ENCODE measurements around the gene AADACL4.
"Not testable (repeated sequence)": the region's sequence is repeated elsewhere in the genome, so short reads cannot be mapped to it uniquely, and the experiment has no call there.

The AADACL4 gene

DNA sequence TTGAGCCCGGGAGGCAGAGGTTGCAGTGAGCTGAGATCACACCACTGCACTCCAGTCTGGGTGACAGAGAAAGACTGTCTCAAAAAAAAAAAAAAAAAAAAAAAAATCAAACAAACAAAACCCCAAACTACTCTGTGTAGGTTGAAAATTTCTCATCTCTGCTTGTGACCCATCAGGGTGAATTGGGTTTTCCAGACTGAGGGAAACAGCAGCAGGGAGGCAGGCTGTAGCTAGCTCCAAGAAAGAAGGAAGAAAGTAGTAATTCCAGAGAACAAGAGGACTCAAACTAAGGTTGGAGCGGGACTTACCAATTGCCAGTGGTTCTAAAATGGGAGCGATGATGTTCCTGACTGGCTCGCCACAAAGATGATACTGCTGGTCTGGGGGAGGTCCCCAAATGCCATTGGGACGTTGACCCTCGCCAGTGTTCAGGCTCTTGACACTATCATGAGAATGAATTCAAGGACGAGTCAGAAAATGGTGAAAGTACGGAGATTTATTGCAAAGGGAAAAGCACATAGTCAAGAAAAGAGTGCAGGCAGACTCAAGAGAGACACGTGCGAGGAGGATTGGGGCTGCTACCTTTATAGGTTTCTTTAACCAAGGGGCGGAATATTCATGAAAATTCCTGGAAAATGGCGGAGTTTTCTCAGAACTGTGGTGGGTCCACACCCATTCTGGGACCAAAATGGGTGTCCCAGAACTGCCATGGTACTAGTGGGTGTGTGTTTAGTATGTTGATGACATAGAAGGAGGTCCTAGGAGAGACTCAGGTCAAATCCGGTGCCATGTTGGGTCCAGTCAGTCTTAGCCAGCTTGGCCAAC lies 13.4 kb downstream of the AADACL4 start:
- in situ Hi-C loops (cut with MboI; ENCODE audit: low sequenced_read_pairs), result loop anchor here (10.0 kb wide), 1 partner anchor 342 kb away; no protein-coding TSS in a partner anchor

DNA sequence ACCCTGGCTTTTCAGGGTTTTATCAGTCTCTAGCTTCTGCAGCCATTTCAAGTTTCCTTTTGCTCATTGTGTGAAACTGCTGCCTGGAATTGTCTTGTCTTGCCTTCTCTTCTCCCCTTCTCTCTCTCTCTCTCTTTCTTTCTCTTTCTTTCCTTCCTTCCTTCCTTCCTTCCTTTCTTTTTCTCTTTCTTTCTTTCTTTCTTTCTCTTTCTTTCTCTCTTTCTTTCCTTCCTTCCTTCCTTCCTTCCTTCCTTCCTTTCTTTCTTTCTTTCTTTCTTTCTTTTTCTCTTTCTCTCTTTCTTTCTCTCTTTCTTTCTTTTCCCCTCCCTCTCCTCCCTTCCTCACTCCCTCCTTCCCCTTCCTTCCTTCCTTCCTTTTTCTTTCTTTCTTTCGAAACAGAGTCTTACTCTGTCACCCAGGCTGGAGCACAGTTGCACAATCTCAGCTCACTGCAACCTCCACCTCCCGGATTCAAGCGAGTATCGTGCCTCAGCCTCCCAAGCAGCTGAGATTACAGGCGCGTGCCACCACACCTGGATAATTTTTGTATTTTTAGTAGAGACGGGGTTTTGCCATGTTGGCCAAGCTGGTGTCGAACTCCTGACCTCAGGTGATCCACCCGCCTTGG lies 14.1 kb downstream of the AADACL4 start:
- in situ Hi-C loops (cut with MboI; ENCODE audit: low sequenced_read_pairs), result loop anchor here (10.0 kb wide), 1 partner anchor 343 kb away; no protein-coding TSS in a partner anchor

DNA sequence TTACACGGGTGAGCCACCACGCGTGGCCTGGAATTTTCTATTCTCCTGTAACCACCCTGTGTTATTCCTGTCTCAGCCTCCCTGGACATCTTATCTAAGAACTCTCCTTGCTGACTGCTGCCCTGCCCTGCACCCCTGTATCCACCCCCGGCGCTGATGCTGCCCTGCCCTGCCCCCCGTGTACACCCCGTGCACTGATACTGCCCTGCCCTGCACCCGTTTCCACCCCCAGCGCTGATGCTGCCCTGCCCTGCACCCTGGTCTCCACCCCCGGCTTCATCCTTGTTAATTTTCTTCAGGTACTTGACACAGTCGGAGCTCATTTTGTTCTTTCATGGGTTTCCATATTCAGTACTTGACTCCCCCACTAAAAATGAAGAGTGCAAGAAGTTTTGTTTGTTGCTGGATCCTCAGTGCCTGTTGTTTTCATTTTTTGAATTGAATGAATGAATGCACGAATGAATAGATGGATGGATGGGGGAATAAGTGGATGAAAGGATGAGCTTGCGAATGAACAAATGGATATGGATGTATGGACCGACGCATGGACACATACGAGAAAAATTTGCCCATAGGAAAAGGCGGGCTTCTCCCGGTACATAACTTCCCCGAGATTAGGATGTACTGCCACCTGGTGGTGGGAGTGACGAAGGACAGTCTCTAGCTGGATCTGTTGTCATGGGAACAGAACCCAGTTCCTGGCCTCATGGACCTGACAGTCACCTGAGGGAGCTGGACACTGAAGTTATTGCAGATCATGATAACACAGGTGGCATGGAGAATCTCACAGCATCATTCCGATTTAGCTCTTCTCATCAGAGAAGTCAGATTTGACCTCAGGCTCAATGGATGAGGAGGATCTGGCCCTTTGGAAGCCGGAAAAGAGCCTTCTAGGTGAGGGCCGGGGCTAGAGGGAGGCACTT lies 14.9 kb downstream of the AADACL4 start:
- in situ Hi-C loops (cut with MboI; ENCODE audit: low sequenced_read_pairs), result loop anchor here (10.0 kb wide), 1 partner anchor 344 kb away; no protein-coding TSS in a partner anchor

DNA sequence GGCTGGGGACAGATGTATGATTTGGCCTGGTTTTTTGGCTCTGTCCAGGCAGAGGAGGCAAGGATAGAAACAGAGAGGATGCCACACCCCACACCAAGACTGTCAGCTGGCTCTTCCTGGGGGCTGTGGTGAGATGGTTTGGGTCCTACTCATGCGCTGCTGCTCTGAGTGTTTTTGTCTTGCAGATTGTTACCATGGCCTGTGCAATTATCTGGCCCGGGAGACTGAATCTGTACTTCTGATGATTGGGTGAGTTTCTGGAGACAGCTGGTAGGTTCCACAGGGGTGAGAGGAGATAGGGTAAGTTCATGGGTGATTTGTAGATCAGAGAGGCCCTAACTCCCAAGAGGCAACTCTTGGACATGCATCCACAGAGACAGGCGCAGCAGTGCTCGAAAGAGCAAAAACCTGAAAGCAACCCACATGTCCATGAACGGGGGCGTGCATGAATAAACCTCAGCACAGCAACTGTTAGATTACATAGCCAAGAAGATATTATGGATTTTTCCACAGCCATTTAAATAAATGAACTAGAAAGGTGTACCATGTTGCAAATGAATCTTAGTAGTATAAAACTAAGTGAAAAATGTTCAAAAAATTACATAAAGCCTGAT lies 17.8 kb downstream of the AADACL4 start:
- in situ Hi-C loops (cut with MboI; ENCODE audit: low sequenced_read_pairs), result no loop called here

DNA sequence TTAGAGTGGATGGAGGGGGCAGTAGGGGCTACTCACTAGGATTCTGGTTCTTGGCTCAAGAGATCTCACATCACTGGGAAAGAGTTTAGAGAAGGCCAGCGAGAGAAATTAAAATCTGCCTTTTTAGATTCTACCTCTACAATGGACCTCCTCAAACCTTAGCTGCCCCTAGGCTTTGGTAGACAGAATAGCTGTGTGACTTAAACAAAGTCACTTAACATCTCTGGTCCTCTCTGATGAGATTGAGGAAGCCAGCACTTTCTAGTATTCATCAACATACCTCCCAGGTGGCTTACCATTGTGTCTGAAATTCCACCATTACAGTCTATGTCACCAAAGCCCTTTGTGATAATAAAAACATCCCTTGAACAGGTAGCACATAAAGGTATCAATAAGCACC lies 18.7 kb downstream of the AADACL4 start:
- in situ Hi-C loops (cut with MboI; ENCODE audit: low sequenced_read_pairs), result no loop called here

DNA sequence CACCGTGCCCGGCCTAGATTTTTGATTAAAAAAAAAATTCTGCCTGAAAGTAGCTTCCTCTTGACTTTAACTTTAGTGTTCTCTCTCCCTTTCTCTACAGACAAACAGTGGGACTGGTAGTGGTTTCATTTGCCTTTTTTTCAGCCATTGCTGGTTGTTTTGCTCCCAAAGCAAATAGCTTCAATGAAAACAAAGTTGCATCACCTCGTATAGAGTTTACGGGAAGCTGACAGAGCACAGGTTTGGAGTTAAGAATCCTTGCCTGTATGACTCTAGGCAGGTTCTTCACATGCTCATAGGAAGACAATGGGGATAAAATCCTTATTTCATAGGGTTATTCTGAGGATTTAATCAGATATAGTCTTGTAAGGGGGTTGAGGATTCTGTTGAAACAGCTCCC lies 21.6 kb downstream of the AADACL4 start:
- in situ Hi-C loops (cut with MboI; ENCODE audit: low sequenced_read_pairs), result no loop called here

DNA sequence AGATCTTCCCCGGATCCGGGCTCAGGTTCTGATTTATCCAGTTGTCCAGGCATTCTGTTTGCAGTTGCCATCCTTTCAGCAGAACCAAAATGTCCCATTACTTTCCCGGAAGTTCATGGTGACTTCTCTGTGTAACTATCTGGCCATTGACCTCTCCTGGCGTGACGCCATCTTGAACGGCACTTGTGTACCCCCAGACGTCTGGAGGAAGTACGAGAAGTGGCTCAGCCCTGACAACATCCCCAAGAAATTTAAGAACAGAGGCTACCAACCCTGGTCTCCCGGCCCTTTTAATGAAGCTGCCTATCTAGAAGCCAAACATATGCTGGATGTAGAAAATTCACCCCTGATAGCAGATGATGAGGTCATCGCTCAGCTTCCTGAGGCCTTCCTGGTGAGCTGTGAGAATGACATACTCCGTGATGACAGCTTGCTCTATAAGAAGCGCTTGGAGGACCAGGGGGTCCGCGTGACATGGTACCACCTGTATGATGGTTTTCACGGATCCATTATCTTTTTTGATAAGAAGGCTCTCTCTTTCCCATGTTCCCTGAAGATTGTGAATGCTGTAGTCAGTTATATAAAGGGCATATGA lies 22.4 kb downstream of the AADACL4 start:
- in situ Hi-C loops (cut with MboI; ENCODE audit: low sequenced_read_pairs), result no loop called here

DNA sequence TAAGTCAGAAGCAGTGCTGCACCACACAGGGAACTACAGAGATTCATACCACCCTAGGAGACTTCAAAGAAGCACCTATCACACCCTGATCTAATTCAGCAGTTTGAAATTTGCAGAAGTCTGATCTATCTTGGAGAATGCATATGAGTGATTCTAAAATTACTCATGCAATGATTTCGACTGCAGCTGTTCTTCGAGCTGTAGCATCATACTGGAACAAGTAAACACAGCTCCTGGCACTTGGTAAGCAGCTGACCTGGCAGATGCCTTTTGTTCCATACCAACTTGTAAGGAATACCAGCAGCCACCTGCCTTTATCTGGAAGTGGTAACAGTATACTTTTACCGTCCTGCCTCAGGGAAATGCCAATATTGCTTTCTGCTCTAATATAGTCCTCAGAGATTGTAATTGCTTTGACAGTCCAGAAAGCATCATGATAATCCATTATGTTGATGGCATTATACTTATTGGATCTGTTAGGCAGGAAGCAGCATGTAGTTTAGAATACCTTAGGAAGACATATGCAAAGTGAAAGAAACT lies 25.7 kb downstream of the AADACL4 start:
- in situ Hi-C loops (cut with MboI; ENCODE audit: low sequenced_read_pairs), result no loop called here

DNA sequence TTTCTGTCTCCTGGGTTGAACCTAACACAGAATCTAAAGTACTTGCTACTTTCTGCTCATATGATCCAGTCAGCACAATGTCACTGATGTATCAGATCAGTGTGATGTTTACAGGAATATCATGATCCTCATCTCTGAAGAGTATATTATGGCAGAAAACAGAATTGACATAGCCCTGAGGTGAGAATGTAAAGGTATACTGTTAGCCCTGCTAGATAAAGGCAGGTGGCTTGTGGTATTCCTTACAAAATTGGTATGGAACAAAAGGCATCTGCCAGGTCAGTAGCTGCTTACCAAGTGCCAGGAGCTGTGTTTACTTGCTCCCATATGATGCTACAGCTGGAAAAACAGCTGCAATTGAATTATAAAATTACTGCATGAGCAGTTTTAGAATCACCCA lies 30.5 kb downstream of the AADACL4 start:
- in situ Hi-C loops (cut with MboI; ENCODE audit: low sequenced_read_pairs), result no loop called here

DNA sequence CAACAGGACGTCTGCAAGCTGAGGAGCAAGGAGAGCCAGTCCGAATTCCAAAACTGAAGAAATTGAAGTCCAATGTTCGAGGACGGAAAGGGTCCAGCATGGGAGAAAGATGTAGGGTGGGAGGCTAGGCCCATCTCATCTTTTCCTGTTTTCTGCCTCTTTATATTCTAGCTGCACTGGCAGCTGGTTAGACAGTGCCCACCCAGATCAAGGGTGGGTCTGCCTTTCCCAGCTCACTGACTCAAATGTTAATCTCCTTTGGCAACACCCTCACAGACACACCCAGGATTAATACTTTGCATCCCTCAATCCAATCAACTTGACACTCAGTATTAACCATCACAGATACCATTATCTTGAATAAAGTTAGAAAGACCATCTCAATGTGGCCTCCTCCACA lies 32.2 kb downstream of the AADACL4 start:
- in situ Hi-C loops (cut with MboI; ENCODE audit: low sequenced_read_pairs), result not testable (repeated sequence)

DNA sequence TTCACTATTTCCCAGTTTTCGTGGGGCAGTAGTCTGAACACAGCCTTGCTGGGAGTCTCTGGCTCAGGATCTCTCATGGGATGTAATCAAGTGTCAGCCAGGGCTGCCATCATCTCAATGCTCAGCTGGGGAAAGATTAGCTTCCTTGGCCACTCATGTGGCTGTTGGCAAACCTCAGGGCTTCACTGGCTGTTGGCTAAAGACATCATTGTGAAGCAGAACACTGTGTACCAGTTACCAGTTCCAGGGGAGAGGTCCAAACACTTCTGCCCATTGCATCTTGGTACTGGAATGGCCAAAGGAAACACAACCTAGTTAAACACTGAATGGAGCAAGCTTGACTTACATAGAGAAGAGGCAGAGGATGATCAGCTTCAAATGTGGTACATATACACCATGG lies 33.7 kb downstream of the AADACL4 start:
- in situ Hi-C loops (cut with MboI; ENCODE audit: low sequenced_read_pairs), result no loop called here

DNA sequence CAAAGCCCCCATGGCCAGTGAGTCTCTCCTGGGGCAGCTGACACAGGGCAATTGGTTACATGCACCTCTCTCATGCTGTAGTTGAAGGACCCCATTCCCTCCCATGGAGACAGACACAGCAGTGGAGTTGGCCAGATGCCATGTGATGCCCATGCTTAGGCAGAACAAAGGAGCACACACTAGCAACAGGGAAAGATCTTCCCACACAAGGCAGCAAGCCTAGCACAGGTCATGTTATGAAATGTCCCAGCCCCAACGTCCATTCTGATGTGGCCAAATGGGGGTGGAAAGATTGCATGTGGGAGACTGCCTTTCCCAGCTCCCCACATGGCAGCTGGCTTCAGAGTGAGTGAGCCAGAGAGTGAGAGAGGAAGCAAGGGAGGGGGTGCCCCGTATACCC lies 34.5 kb downstream of the AADACL4 start:
- in situ Hi-C loops (cut with MboI; ENCODE audit: low sequenced_read_pairs), result no loop called here

DNA sequence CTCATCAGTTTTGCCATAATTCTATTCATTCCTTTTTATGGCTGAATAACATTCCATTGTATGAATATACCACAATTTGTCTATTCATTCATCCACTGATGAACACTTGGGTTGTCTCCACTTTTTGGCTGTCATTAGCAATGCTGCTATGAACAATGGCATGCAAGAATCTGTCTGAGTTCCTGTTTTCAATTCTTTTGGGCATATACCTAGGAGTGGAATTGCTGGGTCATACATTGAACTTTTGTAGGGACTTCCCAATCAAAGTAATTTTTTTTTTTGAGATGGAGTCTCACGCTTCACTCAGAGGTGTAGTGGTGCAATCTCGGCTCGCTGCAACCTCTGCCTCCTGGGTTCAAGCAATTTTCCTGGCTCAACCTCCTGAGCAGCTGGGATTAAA lies 34.9 kb downstream of the AADACL4 start:
- in situ Hi-C loops (cut with MboI; ENCODE audit: low sequenced_read_pairs), result no loop called here

DNA sequence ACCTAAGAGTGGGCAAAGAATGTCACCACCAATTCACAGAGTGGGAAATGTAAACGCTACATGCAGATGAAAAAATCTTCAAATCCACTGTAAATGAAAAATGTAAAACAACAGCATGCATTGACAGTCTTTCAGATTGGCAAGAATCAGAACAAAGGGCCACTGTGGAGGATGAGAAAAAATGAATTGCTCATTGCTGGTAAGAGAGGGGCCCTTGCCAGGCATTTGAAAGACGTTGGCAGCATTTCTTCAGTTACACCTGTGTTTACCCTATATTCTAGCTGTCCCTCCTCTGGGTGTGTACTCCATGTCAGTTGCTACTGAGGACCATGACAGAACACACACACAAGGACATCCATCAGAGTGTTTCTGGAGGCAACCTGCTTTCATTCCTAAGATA lies 46.3 kb downstream of the AADACL4 start:
- in situ Hi-C loops (cut with MboI; ENCODE audit: low sequenced_read_pairs), result no loop called here

DNA sequence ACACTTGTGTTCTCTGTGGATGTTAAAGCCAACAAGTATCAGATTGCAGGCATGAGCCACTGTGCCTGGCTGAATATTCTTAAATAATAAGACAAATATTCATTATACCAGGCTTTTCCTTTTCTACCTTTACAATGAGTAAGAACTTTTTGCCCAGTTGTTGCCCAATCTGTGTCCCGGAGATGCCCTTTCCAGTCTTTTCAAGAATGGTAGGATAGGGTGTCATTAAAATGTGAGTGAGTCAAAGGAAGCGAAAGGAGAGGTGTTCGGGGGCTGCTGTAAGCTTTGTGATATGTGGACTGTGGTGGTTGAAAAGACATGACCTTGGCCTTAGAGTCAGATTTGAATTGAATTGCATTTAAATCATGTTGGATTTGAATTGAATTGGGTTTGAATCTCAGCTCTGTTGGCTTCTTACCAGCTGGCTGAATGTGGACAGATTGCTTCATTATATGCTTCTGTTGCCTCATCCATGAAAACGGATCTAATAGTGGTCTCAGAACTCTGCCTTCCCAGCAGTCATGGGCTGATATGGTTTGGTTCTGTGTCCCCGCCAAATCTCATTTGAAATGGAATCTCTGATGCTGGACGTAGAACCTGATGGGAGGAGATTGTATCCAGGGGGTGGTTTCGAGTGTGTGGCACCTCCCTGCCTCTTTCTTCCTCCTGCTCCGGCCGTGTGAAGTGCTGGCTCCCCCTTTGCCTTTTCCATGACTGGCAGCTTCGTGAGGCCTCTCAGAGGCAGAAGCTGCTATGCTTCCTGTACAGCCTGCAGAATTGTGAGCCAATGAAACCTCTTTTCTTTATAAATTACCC lies 49.3 kb downstream of the AADACL4 start:
- in situ Hi-C loops (cut with MboI; ENCODE audit: low sequenced_read_pairs), result no loop called here

DNA sequence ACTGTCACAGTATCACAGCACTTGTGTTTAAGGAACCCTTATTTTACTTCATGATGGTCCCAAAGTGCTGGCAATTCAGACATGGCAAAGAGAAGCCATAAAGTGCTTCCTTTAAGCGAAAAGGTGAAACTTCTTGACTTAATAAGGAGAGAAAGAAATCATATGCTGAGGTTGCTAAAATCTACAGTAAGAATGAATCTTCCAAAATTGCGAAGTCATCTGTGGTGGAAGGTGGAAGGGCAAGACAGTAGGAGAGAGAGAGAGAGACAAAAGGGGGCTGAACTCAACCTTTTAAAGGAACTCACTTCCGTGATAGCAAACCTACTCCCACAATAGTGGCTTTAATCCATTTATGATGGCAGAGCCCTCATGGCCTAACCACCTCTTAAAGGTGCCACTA lies 52.8 kb downstream of the AADACL4 start:
- in situ Hi-C loops (cut with MboI; ENCODE audit: low sequenced_read_pairs), result no loop called here

DNA sequence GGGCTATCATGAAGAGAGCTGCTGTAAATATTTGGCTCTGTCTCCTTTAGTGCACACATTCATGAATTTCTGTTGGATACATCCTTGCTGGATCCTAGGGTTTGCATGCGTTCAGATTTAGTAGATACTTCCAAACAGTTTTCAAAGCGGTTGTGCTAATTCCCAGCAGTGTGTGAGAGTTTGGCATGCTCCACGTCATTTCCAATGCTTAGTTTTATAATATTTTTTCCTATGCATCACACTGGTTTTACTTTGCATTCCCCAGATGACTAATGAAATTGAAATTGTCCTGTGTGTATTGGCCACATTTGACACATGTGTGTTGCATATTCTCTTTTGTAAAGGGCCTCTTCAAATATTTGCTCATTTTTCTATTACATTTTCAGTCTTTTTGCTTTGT lies 53.5 kb downstream of the AADACL4 start:
- in situ Hi-C loops (cut with MboI; ENCODE audit: low sequenced_read_pairs), result no loop called here

DNA sequence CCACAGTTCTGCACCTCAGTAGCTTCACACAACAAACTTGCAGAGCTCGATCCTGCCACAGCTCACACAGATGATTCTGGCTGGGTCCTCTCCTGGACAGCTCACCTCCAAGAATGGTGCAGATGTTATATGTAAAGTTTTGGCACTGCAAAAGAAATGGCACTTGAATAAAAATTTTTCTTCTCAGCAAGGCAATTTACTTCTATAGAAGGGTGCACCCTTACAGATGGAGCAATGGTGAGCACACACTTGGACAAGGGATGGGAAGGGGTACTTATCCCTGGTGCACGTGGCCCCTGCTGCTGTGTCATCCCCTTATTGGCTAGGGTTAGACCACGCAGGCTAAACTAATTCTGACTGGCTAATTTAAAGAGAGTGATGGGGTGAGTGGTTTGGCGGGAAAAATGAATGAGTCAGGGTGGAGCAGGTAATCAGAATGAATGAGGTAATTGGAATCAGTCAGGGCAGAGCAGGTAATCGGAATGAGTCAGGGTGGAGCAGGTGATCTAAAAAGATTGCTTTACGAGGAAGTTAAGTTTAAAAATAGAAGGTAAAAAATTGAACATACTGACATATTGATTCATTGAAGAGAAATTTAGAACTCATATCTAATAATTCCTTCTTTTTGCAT lies 60.1 kb downstream of the AADACL4 start:
- in situ Hi-C loops (cut with MboI; ENCODE audit: low sequenced_read_pairs), result no loop called here

DNA sequence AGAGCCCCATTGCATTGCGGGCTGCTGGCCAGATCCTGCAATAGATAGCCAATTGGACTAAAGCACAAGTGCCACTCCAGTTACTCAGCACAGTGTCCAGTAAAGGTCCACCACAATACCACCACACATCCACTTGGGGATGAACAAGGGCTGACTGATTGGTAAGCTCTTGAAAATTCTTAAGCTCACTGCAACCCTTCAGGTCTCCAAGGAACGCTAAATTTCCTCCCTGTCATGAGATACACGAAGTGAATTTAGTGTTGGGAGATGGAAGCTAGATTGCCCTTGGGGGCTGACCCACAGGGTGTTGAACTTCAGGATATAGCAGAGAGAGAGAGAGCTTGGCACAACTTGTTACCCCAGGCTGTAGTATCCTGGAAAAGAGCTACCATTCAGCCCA lies 62.2 kb downstream of the AADACL4 start:
- in situ Hi-C loops (cut with MboI; ENCODE audit: low sequenced_read_pairs), result no loop called here

Measured in HL-60/S4 treated with phorbol 12-myristate 13-acetate at 8.2 ng/mL for 4 days and 3 days (cell line).